ENCODE measurements around the gene HADHB.

DNA sequence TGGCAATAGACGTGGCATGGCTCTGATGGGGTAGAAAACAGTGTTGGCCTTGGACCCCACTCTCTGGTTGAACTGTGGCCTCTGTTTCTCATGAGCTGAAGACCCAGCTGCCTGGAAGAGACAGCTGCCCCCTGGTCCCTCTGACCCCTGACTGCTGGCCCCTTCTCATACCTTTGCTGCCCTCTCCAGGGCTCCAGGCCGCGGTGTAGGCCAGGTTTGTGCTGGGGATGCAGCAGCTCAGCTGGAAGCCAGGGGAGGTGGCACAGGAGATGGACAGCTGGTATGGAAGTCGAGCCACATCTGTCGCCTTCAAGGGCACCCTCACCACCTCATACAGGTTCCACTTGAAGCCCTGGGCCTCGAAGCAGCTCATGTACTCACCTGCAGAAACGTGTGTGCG is 69.5 kb downstream of the HADHB start:
- TF ChIP-seq, protein P1, sequence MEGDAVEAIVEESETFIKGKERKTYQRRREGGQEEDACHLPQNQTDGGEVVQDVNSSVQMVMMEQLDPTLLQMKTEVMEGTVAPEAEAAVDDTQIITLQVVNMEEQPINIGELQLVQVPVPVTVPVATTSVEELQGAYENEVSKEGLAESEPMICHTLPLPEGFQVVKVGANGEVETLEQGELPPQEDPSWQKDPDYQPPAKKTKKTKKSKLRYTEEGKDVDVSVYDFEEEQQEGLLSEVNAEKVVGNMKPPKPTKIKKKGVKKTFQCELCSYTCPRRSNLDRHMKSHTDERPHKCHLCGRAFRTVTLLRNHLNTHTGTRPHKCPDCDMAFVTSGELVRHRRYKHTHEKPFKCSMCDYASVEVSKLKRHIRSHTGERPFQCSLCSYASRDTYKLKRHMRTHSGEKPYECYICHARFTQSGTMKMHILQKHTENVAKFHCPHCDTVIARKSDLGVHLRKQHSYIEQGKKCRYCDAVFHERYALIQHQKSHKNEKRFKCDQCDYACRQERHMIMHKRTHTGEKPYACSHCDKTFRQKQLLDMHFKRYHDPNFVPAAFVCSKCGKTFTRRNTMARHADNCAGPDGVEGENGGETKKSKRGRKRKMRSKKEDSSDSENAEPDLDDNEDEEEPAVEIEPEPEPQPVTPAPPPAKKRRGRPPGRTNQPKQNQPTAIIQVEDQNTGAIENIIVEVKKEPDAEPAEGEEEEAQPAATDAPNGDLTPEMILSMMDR (IDR thresholded peaks at IDR 0.05; ENCODE audit: insufficient read depth, low read length, poor library complexity, severe bottlenecking) = no peak
- TF ChIP-seq EZH2phosphoT487 (conservative IDR thresholded peaks at IDR 0.05; ENCODE audit: low read length) = no peak

Measured in SU-DHL-6 (cell line).